ENCODE results near the gene ITPRIP. TPM values are rescaled to one million over a fixed set of nuclear protein-coding genes. Genes with fewer than 3 reads are reported as not detected.

Gene ITPRIP
- polyA plus RNA-seq, 3 donors from 2014 or later, result 37.0 to 67.8 (median 53.3) TPM

DNA sequence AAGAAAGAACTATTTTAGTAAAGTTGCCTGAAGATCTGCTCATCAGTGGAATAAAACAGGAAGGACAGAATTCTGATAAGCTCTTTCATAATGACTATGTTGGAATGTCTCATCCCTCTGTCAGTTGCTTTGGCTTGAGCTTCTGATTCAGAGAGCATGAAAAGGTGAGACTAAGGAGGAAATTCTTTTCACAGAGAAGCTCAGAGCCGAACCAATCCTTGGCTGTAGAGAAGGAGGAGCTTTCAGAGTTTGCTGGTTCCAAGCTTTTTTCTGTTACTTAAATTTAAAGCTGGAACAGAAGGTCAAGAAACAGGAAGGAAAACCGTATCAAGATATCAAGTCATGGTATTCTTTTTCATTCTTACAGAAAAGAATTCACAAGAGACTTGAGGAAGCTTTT is 45.3 kb downstream of the ITPRIP start:
- Mint-ChIP-seq H3K4me3 (no peak overlapping the region), H3K27ac (peak overlapping the region in 1 of 6 donors; percentile 14), H3K9me3 (no peaks in the 10 kb centered on the region), H3K36me3 (peaks cover 0 to 3% (median 0%) of the 10 kb centered on the region in 3 donors), H3K27me3 (ENCODE audit: low read depth in 3 of 3) (peaks cover 0 to 11% (median 9%) of the 10 kb centered on the region in 3 donors), H3K4me1 (peaks cover 10 to 18% of the 10 kb centered on the region in 2 donors)
- no peak for DNase-seq

GRCh38 chr10:104291439-104291951 is 46.8 kb downstream of the ITPRIP start:
- H3K4me3 Mint-ChIP-seq, result peak overlapping the region in 1 of 5 donors; percentile 56
- DNase-seq, result peak; percentile 82 to 87 (median 85)
- peak overlapping the region in 1 of 6 donors; percentile 36 for H3K27ac Mint-ChIP-seq
- H3K9me3 Mint-ChIP-seq, result no peaks in the 10 kb centered on the region
- peaks cover 0 to 14% (median 7%) of the 10 kb centered on the region in 3 donors for H3K27me3 Mint-ChIP-seq (ENCODE audit: low read depth in 3 of 3)
- H3K4me1 Mint-ChIP-seq, result peaks cover 6 to 9% of the 10 kb centered on the region in 2 donors
- peaks cover 0 to 3% (median 0%) of the 10 kb centered on the region in 3 donors for H3K36me3 Mint-ChIP-seq

- Mint-ChIP-seq H3K4me1 (peaks cover 6 to 9% of the 10 kb centered on the region in 2 donors), H3K27ac (no peak overlapping the region), H3K27me3 (ENCODE audit: low read depth in 3 of 3) (peaks cover 0 to 16% (median 7%) of the 10 kb centered on the region in 3 donors), H3K9me3 (no peaks in the 10 kb centered on the region), H3K4me3 (no peak overlapping the region), H3K36me3 (peaks cover 0 to 3% (median 0%) of the 10 kb centered on the region in 3 donors)
- DNase-seq, result no peak
Observed at GRCh38 chr10:104288355-104288754, 49.9 kb downstream of the ITPRIP start.

DNA sequence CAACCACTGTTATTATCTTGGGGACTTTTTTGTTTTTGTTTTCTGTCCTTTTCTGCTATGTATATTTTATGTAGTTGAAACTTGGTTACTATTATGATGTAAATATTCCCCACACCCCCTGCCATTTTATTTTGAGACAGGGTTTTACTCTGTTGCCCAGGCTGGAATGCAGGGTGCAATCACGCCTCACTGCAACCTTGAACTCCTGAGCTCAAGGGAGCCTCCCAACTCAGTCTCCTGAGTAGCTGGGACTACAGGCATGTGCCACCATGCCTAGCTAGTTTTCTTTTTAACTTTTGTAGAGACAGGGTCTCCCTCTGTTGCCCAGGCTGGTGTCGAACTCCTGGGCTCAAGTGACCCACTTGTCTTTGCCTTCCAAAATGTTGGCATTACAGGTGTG is 51.3 kb downstream of the ITPRIP start:
- Mint-ChIP-seq H3K27ac (no peak overlapping the region), H3K27me3 (ENCODE audit: low read depth in 3 of 3) (peaks cover 0 to 15% (median 7%) of the 10 kb centered on the region in 3 donors), H3K9me3 (no peaks in the 10 kb centered on the region), H3K4me3 (no peak overlapping the region), H3K36me3 (peaks cover 0 to 3% (median 0%) of the 10 kb centered on the region in 3 donors), H3K4me1 (peaks cover 6 to 9% of the 10 kb centered on the region in 2 donors)
- no peak for DNase-seq

GRCh38 chr10:104284846-104285245 is 53.4 kb downstream of the ITPRIP start:
- no peak overlapping the region for H3K27ac Mint-ChIP-seq

DNA sequence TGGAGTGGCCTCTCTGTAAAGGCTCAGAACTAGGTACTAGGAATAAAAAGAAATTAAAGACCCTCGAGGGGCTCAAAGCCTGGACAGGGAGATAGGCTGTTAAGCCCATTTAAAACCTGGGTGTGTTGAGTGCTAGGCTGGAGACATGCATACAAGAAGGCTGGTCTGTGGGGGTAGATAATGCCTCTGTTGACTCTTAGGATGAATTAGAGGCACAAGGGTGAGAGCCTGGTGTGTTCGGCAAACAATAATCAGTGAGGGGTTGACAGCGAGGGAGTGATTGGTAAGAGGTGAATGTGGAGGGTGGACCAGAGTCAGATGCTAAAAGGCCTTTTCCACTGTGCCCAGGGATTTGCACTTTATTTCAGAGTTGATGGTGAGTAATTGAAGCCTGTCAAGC is 56.6 kb downstream of the ITPRIP start:
- Mint-ChIP-seq H3K27ac (no peak overlapping the region), H3K9me3 (no peaks in the 10 kb centered on the region), H3K36me3 (no peaks in the 10 kb centered on the region), H3K4me1 (no peaks in the 10 kb centered on the region), H3K4me3 (no peak overlapping the region), H3K27me3 (ENCODE audit: low read depth in 3 of 3) (peaks cover 2 to 8% (median 3%) of the 10 kb centered on the region in 3 donors)
- no peak for DNase-seq

More at GRCh38 chr10:104284846-104285245, 53.4 kb downstream of the ITPRIP start:
- DNase-seq, result no peak
- H3K4me1 Mint-ChIP-seq, result no peaks in the 10 kb centered on the region
- no peaks in the 10 kb centered on the region for H3K9me3 Mint-ChIP-seq
- no peak overlapping the region for H3K4me3 Mint-ChIP-seq
- peaks cover 0 to 12% (median under 1%) of the 10 kb centered on the region in 3 donors for H3K27me3 Mint-ChIP-seq (ENCODE audit: low read depth in 3 of 3)
- no peaks in the 10 kb centered on the region for H3K36me3 Mint-ChIP-seq

DNA sequence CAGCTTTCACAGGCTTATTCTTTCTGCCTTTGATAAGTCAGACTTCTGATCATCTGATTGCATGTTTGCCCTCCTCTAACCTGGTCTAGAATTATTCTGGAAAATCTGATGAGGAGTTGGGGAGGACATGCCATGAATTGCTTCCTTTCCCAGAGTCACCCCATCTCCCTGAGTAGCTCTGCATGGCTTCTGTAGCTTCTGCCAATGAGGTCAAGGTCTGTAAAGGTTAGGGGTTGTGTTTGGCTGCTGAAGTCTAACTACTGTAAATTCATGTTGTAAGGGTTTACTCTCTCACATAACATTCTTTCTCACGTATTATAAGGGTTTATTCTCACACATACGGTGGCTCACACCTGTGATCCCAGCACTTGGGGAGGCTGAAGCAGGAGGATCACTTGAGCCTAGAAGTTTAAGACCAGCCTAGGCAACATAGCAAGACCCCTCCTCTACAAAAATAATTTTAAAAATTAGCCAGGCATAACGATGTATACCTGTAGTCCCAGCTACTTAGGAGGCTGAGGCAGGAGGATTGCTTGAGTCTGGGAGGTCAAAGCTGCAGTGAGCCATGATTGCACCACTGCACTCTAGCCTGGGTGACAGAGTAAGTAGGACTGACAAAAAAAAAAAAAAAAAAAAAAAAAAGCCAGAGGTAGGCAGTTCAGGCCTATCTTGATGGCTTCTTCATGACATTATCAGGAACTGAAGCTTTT is 58.6 kb downstream of the ITPRIP start:
- Mint-ChIP-seq H3K27me3 (ENCODE audit: low read depth in 3 of 3) (peaks cover 5 to 7% (median 5%) of the 10 kb centered on the region in 3 donors), H3K27ac (no peak overlapping the region), H3K4me3 (no peak overlapping the region), H3K9me3 (no peaks in the 10 kb centered on the region), H3K4me1 (peaks cover 0 to 1% of the 10 kb centered on the region in 2 donors), H3K36me3 (no peaks in the 10 kb centered on the region)
- no peak for DNase-seq

DNA sequence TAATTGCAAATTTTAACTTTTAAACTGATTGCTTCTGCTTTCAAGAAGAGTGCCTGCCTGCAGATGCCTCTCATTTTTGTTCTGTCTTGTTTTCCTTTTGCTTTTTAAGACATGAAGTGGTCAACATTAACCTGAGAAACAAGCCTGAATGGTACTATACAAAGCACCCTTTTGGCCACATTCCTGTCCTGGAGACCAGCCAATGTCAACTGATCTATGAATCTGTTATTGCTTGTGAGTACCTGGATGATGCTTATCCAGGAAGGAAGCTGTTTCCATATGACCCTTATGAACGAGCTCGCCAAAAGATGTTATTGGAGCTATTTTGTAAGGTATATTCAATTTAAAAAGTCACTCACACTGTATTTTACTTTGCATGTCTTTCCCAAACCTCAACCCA is 60.5 kb downstream of the ITPRIP start:
- Mint-ChIP-seq H3K4me3 (no peak overlapping the region), H3K27me3 (ENCODE audit: low read depth in 3 of 3) (peaks cover 5 to 8% (median 7%) of the 10 kb centered on the region in 3 donors), H3K36me3 (no peaks in the 10 kb centered on the region), H3K27ac (no peak overlapping the region), H3K4me1 (peaks cover 0 to 1% of the 10 kb centered on the region in 2 donors), H3K9me3 (no peaks in the 10 kb centered on the region)
- DNase-seq, result no peak

- DNase-seq, result no peak
- Mint-ChIP-seq H3K4me1 (peaks cover 0 to 1% of the 10 kb centered on the region in 2 donors), H3K27me3 (ENCODE audit: low read depth in 3 of 3) (peaks cover 5 to 8% (median 7%) of the 10 kb centered on the region in 3 donors), H3K9me3 (no peaks in the 10 kb centered on the region), H3K27ac (no peak overlapping the region), H3K4me3 (no peak overlapping the region), H3K36me3 (no peaks in the 10 kb centered on the region)
Observed at GRCh38 chr10:104276192-104276591, 62.1 kb downstream of the ITPRIP start.

GRCh38 chr10:104274762-104275721 is 63.2 kb downstream of the ITPRIP start:
- H3K4me1 Mint-ChIP-seq, result peaks cover 0 to 1% of the 10 kb centered on the region in 2 donors
- peak in 2 of 3 donors; percentile 25 to 30 for DNase-seq
- peaks cover 5 to 8% (median 6%) of the 10 kb centered on the region in 3 donors for H3K27me3 Mint-ChIP-seq (ENCODE audit: low read depth in 3 of 3)
- H3K27ac Mint-ChIP-seq, result no peak overlapping the region
- no peak overlapping the region for H3K4me3 Mint-ChIP-seq
- no peaks in the 10 kb centered on the region for H3K9me3 Mint-ChIP-seq
- no peaks in the 10 kb centered on the region for H3K36me3 Mint-ChIP-seq

DNA sequence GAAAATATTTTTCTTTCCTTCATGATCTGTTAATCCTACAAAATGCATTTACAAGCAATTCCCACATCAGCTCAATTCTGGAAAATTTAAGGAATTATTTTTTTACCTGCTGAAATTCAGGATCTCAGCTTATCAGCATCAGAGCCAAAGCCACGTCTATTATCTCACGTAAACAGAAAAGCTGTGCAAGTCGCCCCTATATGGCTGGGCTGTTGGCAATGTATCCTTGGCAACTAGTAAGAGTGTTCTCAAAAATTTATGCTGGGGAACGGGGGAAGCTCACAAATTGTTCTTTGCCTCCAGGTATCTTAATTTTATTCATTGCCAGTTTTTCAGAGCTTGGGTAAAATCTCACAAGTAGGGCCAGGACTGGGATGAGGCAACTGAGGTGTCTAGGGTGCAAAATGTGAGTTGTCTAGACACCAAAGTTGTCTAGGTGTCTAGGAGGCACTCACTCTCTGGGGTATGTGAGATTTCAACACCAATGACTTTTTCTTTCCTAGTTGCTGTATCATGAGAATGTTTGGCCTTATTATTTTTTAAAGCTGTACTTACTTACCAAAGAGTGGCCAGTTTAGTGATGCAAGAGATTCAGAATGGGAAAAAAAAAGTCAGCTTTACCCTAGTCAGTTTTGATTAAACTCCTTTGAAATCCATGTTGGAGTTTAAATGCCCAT is 64.2 kb downstream of the ITPRIP start:
- Mint-ChIP-seq H3K4me3 (no peak overlapping the region), H3K27ac (no peak overlapping the region), H3K4me1 (peaks cover 8 to 9% of the 10 kb centered on the region in 2 donors), H3K27me3 (ENCODE audit: low read depth in 3 of 3) (peaks cover 6 to 9% (median 7%) of the 10 kb centered on the region in 3 donors), H3K9me3 (no peaks in the 10 kb centered on the region), H3K36me3 (no peaks in the 10 kb centered on the region)
- no peak for DNase-seq

DNA sequence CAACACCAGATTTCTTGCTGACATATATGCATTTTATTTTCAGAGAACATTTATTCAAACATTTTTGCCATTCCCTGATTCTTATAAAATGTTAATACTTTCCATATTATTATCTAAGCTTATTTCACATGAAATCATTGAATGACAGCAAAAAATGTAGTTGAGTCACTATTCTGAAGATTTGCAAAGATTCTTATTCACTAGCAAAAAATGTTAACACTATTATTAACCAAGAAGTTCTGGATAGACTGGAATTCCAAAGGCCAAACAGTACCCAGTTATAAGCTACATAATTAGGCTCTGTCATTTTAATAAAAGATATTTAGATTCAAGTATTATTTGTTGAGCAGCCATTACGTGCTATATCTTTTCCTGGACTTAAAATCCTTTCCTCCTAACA is 65.0 kb downstream of the ITPRIP start:
- no peak overlapping the region for H3K4me3 Mint-ChIP-seq
- DNase-seq, result no peak
- no peak overlapping the region for H3K27ac Mint-ChIP-seq
- H3K27me3 Mint-ChIP-seq (ENCODE audit: low read depth in 3 of 3), result peaks cover 8 to 16% (median 11%) of the 10 kb centered on the region in 3 donors
- peaks cover 0 to 2% (median 0%) of the 10 kb centered on the region in 3 donors for H3K36me3 Mint-ChIP-seq
- no peaks in the 10 kb centered on the region for H3K9me3 Mint-ChIP-seq
- peaks cover 13 to 16% of the 10 kb centered on the region in 2 donors for H3K4me1 Mint-ChIP-seq
